Stimulated activated CD8-positive, alpha-beta memory T cell treated with anti-CD3 and anti-CD28 coated beads, Interleukin-7, amount 100 ng/mL, for 24 hours (primary cell): ENCODE results near the gene GALC.

Source experiments
- DNase-seq: peaks from one replicate; pipeline ENCODE4 v3.0.0-alpha.2; 2020; ENCODE audit warnings: low read depth

Gene GALC

DNA sequence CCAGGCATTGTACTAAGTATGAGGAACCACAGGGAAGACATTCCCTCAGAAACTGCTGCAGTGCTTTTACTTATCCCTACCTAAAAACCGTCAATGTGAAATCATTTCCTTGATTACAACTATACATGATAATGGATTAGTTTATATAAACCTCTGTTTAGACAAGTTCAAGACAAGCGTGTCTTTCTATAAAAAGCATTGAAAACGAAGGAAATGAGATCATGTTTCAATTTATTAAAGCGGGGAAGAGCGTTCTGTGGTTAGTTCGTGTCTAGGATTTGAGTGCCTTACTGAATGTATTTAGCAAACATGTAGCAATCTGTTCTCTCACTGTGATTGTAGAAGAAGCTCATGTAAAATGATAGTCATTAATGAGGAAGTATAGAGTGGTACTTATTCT lies 37.5 kb downstream of the GALC start:
- DNase-seq, result no peak

DNA sequence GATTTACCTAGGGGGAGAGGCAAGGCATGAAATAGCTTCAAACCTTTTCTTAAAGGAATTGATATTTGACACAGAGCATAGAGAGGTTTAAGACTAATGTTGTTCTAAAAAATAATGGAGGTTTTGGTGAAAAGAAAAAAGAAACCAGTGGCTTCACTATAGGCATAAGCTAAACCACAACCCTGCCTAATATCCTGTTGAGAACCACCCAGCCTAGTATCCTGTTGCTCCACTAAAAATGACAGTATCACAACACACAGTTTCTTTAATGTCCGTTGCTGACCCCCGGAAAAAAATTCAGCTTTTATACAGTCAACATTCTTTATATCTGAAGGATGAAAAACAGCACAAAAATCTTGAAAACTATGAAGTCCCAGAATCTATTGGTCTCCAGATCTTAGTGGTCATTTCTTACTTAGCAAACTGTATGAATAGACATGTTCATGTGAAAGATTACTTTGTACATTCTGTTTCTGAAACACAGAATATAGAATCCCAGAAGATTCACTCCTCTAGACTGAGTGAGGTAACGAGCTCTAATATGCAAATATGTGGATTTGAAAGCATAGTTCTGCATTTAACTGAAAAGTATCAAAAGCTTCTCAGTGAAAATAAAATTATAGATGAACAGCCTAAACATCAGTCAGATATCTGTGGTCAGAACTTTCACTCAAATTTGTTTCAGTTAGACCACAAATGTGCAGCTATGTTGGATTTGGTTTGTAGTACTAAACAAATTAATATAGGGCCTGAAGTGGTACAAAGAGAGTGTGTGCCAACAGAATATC lies 40.5 kb downstream of the GALC start:
- no peak for DNase-seq

DNA sequence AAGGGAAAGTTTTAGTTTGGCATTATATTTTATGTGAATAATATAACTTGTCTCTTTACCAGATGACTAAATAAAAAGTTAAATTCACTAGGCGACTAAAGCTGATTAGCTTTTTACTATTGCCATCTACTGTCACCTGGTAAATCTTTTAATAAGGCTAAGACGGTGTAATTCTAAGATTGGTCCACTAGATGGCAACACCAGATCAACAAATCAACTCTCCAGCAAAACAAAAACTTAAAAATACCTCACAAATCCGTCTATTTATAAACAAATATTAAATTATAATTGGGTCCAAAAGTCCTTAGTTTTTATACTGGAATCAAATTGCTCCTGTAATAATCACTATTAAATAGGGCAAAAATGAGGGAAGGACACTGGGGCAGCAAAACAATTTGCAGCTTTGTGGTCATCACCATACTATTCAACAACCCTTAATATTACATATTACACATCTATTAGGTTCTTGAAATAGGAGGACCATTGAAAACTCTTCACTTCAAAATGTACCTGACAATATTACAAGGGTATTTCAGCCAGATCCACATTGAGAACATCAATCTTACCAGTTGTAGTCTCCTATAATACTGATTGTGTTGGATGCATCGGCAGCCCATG lies 47.9 kb downstream of the GALC start:
- DNase-seq, result no peak

DNA sequence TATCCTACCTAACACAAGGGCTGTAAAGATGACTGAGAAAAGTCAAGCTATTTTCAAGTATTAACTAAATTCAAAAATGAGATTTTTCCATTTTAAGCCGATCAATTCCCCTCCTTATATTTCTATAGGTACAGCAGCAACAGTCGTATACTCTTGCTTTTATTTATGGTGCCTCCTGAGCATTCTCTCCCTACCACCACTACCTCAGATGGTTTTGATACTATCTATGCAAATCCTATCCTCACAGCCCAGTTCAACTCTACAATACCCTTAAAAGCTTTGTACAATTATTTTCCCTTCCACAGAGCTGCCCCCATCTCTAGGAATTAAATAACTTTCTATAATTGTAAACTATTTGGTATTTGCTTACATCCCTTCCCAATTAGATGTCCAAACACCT lies 52.1 kb downstream of the GALC start:
- no peak for DNase-seq

GRCh38 chr14:87940382-87940781 lies 52.6 kb downstream of the GALC start:
- DNase-seq, result no peak

DNA sequence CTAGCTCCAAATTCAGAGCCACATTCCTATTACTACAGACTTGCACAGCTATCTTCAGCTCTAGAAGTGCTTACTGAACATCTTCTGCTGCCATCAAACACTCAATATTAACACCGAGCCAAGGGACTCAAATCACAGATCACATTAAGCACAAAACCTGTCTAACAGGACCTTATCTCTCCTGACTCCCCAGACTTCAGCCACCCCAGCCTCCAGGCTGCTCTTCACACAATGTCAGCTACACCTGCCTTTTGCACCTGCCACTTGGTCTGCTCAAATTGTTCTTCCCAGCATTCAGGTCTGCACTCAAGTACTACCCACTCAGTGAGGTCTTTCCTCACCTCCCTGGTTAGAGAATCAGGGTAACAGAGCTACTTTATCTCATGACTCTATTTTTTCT lies 57.1 kb downstream of the GALC start:
- DNase-seq, result no peak

- no peak for DNase-seq
Observed at GRCh38 chr14:87935081-87935828, 57.7 kb downstream of the GALC start.

- no peak for DNase-seq
Observed at GRCh38 chr14:87934185-87934584, 58.8 kb downstream of the GALC start.

GRCh38 chr14:87916886-87917275 lies 76.1 kb downstream of the GALC start:
- no peak for DNase-seq

- DNase-seq, result no peak
Observed at GRCh38 chr14:87916103-87916885, 76.7 kb downstream of the GALC start.

- DNase-seq, result no peak
Observed at GRCh38 chr14:87908550-87908949, 84.4 kb downstream of the GALC start.

- DNase-seq, result no peak
Observed at GRCh38 chr14:87901652-87902051, 91.3 kb downstream of the GALC start.

- DNase-seq, result no peak
Observed at GRCh38 chr14:87901236-87901635, 91.7 kb downstream of the GALC start.

GRCh38 chr14:87899228-87899627 lies 93.8 kb downstream of the GALC start:
- DNase-seq, result no peak

GRCh38 chr14:87898301-87898700 lies 94.7 kb downstream of the GALC start:
- no peak for DNase-seq

DNA sequence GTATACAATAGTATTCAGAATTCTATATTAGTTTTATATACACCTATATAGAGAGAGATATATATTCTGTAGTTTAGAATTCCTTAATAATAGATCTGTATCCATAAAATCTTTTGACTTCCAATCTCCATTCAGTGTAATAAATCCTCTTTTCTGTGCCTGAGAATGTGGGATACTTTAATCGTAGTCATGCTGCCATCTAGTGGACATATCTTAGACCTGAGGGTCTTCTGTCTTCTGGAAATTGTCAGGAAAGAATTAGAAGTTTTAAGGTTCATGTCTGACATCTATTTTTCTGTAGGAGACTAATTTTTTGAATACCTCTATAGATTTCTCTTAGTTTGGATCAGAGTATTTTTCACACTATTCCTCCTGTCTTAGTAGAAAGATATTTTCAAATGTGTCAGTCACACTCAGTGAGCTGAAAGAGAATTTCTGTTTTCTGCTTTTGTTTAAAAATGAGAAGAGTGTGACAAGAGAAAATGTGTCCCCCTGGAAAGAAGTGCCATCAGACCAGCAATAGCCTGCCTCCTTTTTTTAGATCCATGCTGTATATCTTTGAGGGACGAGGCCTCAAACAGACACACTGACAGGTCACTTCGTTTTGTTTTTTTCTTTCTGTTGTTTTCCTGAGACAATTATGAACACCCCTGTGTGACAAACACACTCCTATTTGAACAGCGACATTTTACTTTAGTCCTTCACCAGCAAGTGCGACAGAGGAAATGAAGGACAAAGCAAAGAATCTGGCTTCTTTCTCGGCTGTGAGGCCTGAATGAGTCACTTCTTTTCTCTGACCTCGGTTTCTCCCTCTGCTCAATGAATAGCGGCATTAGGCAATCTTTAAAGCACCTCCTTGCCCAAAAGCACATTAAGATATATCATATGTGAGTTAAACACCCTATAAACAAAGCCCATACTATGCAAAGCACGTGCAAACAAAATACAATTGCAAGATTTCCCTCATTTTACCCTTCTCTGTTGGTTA lies 96.3 kb downstream of the GALC start:
- no peak for DNase-seq

DNA sequence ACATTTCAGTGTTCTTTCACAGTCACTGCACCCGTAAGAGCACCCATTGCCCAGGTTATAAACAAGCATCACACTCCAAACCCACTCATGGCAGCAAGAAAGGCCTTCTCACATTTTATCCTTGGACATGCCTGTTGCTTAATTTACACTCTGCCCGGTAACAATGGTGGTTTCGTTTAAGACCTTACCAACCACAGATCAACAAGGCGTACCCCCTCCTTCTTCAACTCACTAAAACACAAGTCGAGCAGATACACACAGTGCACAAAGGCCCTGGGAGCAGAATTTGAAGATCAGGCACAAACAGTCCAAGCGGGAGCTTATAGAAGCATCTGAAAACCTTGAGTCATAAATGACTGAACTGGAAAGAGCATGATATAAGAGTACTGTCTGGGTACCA lies 98.1 kb downstream of the GALC start:
- no peak for DNase-seq

- no peak for DNase-seq
Observed at GRCh38 chr14:87892763-87893162, 100.2 kb downstream of the GALC start.

- no peak for DNase-seq
Observed at GRCh38 chr14:87888136-87888999, 104.6 kb downstream of the GALC start.

GRCh38 chr14:87883750-87884149 lies 109.2 kb downstream of the GALC start:
- no peak for DNase-seq
